Activated T-cell treated with anti-CD3 and anti-CD28 coated beads, Interleukin-2, amount 50 U/mL, for 72 hours (primary cell): ENCODE data around the gene MPRIP. TPM values are rescaled to one million over a fixed set of nuclear protein-coding genes. Genes with fewer than 3 reads are reported as not detected.
A peak's percentile ranks its signal among the peaks of the same experiment; 100 is the strongest.

Source experiments
- ATAC-seq, 2 donors: fragments of 150-1000 bp; cut with Tn5 transposase; replicated peaks in 1 of 2; 2 replicates each; pipeline ENCODE4 v1.10.0; 2021; ENCODE audit warnings: moderate library complexity in 2 of 2, mild to moderate bottlenecking in 1 of 2
- DNase-seq, 2 donors: peaks; one replicate each; pipeline ENCODE4 v3.0.0; 2021 to 2022; ENCODE audit warnings: mixed read lengths in 1 of 2
- H3K27ac Mint-ChIP-seq: one replicate; pipeline ENCODE4 v1.8.0; 2022; ENCODE audit warnings: mild to moderate bottlenecking, moderate library complexity, mixed read lengths
- H3K27me3 Mint-ChIP-seq: one replicate; pipeline ENCODE4 v1.8.0; 2022; ENCODE audit warnings: low read depth, mixed read lengths
- H3K36me3 Mint-ChIP-seq, 2 donors: one replicate each; pipeline ENCODE4 v1.8.0; 2022; ENCODE audit warnings: mixed read lengths in 2 of 2, mild to moderate bottlenecking in 1 of 2; ENCODE audit not compliant: insufficient read depth in 2 of 2
- H3K4me1 Mint-ChIP-seq: one replicate; pipeline ENCODE4 v1.8.0; 2022; ENCODE audit warnings: low read depth, mixed read lengths
- H3K4me3 Mint-ChIP-seq, 2 donors: one replicate each; pipeline ENCODE4 v1.8.0; 2022; ENCODE audit warnings: mild to moderate bottlenecking in 2 of 2, mixed read lengths in 2 of 2, moderate library complexity in 2 of 2
- H3K9me3 Mint-ChIP-seq, 2 donors: one replicate each; pipeline ENCODE4 v1.8.0; 2022; ENCODE audit warnings: mixed read lengths in 2 of 2
- total RNA-seq, 2 donors: library from RNA; stranded (reverse); gene quantifications; one replicate each; pipeline ENCODE4 v1.2.3, GENCODE V29; 2022

Gene MPRIP
- total RNA-seq, 2 donors from 2014 or later = 110 to 128 TPM

- peaks cover 32% of the 10 kb centered on the region for H3K4me1 Mint-ChIP-seq
- no peak for DNase-seq
- peaks cover 2 to 7% of the 10 kb centered on the region in 2 donors for H3K36me3 Mint-ChIP-seq
- ATAC-seq = no peak
- H3K9me3 Mint-ChIP-seq = no peaks in the 10 kb centered on the region
- H3K27me3 Mint-ChIP-seq = no peaks in the 10 kb centered on the region
- H3K4me3 Mint-ChIP-seq = no peak overlapping the region
- H3K27ac Mint-ChIP-seq = no peak overlapping the region
These were observed 34.8 kb downstream of the MPRIP start for GRCh38 chr17:17077101-17077500.

- H3K27ac Mint-ChIP-seq = no peak overlapping the region
- peaks cover 22% of the 10 kb centered on the region for H3K4me1 Mint-ChIP-seq
- ATAC-seq = no peak
- peaks cover 2 to 6% of the 10 kb centered on the region in 2 donors for H3K36me3 Mint-ChIP-seq
- DNase-seq = no peak
- H3K4me3 Mint-ChIP-seq = no peak overlapping the region
- no peaks in the 10 kb centered on the region for H3K9me3 Mint-ChIP-seq
- H3K27me3 Mint-ChIP-seq = no peaks in the 10 kb centered on the region
These were observed 35.8 kb downstream of the MPRIP start for GRCh38 chr17:17077861-17078732.

GRCh38 chr17:17078832-17079231 lies 36.6 kb downstream of the MPRIP start:
- no peak overlapping the region for H3K4me3 Mint-ChIP-seq
- DNase-seq (no peak), ATAC-seq (no peak)
- peaks cover 18% of the 10 kb centered on the region for H3K4me1 Mint-ChIP-seq
- no peak overlapping the region for H3K27ac Mint-ChIP-seq
- no peaks in the 10 kb centered on the region for H3K9me3 Mint-ChIP-seq
- H3K27me3 Mint-ChIP-seq = no peaks in the 10 kb centered on the region
- peaks cover 2 to 4% of the 10 kb centered on the region in 2 donors for H3K36me3 Mint-ChIP-seq

- Mint-ChIP-seq H3K27me3 (no peaks in the 10 kb centered on the region), H3K36me3 (peaks cover 2 to 4% of the 10 kb centered on the region in 2 donors), H3K4me1 (peaks cover 14% of the 10 kb centered on the region), H3K27ac (no peak overlapping the region), H3K4me3 (no peak overlapping the region), H3K9me3 (no peaks in the 10 kb centered on the region)
- ATAC-seq (no peak), DNase-seq (no peak)
These were observed 37.1 kb downstream of the MPRIP start for GRCh38 chr17:17079336-17079735.

GRCh38 chr17:17079761-17080160 lies 37.5 kb downstream of the MPRIP start:
- Mint-ChIP-seq H3K9me3 (no peaks in the 10 kb centered on the region), H3K4me3 (no peak overlapping the region), H3K36me3 (peaks cover 2 to 4% of the 10 kb centered on the region in 2 donors), H3K27me3 (no peaks in the 10 kb centered on the region), H3K27ac (no peak overlapping the region), H3K4me1 (peaks cover 14% of the 10 kb centered on the region)
- no peak for ATAC-seq
- no peak for DNase-seq

GRCh38 chr17:17080181-17080631 lies 37.9 kb downstream of the MPRIP start:
- Mint-ChIP-seq H3K27ac (no peak overlapping the region), H3K36me3 (peaks cover 2 to 4% of the 10 kb centered on the region in 2 donors), H3K4me1 (peaks cover 13% of the 10 kb centered on the region), H3K4me3 (no peak overlapping the region), H3K27me3 (no peaks in the 10 kb centered on the region), H3K9me3 (no peaks in the 10 kb centered on the region)
- DNase-seq = no peak
- ATAC-seq = no peak

GRCh38 chr17:17080781-17081180 lies 38.5 kb downstream of the MPRIP start:
- no peaks in the 10 kb centered on the region for H3K27me3 Mint-ChIP-seq
- ATAC-seq (no peak), DNase-seq (no peak)
- H3K4me1 Mint-ChIP-seq = peaks cover 7% of the 10 kb centered on the region
- H3K9me3 Mint-ChIP-seq = no peaks in the 10 kb centered on the region
- peaks cover 2 to 4% of the 10 kb centered on the region in 2 donors for H3K36me3 Mint-ChIP-seq
- H3K27ac Mint-ChIP-seq = no peak overlapping the region
- H3K4me3 Mint-ChIP-seq = no peak overlapping the region

GRCh38 chr17:17081304-17081940 lies 39.2 kb downstream of the MPRIP start:
- Mint-ChIP-seq H3K27ac (no peak overlapping the region), H3K4me1 (peaks cover 4% of the 10 kb centered on the region), H3K4me3 (no peak overlapping the region), H3K36me3 (peaks cover 2% of the 10 kb centered on the region in 2 donors), H3K27me3 (no peaks in the 10 kb centered on the region), H3K9me3 (no peaks in the 10 kb centered on the region)
- DNase-seq (no peak), ATAC-seq (no peak)

GRCh38 chr17:17082878-17083277 lies 40.6 kb downstream of the MPRIP start:
- H3K4me1 Mint-ChIP-seq = peaks cover 11% of the 10 kb centered on the region
- no peaks in the 10 kb centered on the region for H3K27me3 Mint-ChIP-seq
- ATAC-seq (no peak), DNase-seq (no peak)
- H3K9me3 Mint-ChIP-seq = no peaks in the 10 kb centered on the region
- H3K27ac Mint-ChIP-seq = no peak overlapping the region
- no peak overlapping the region for H3K4me3 Mint-ChIP-seq
- H3K36me3 Mint-ChIP-seq = peaks cover 0 to 2% of the 10 kb centered on the region in 2 donors

- ATAC-seq (no peak), DNase-seq (no peak)
- no peak overlapping the region for H3K27ac Mint-ChIP-seq
- H3K36me3 Mint-ChIP-seq = peaks cover 0 to 2% of the 10 kb centered on the region in 2 donors
- H3K9me3 Mint-ChIP-seq = no peaks in the 10 kb centered on the region
- H3K4me1 Mint-ChIP-seq = peaks cover 26% of the 10 kb centered on the region
- no peaks in the 10 kb centered on the region for H3K27me3 Mint-ChIP-seq
- no peak overlapping the region for H3K4me3 Mint-ChIP-seq
These were observed 42.1 kb downstream of the MPRIP start for GRCh38 chr17:17084317-17084835.

GRCh38 chr17:17084941-17085340 lies 42.7 kb downstream of the MPRIP start:
- no peak overlapping the region for H3K4me3 Mint-ChIP-seq
- peaks cover 0 to 2% of the 10 kb centered on the region in 2 donors for H3K36me3 Mint-ChIP-seq
- peaks cover 30% of the 10 kb centered on the region for H3K4me1 Mint-ChIP-seq
- H3K27ac Mint-ChIP-seq = no peak overlapping the region
- ATAC-seq = no peak
- H3K9me3 Mint-ChIP-seq = no peaks in the 10 kb centered on the region
- DNase-seq = no peak
- no peaks in the 10 kb centered on the region for H3K27me3 Mint-ChIP-seq

- Mint-ChIP-seq H3K27ac (no peak overlapping the region), H3K27me3 (no peaks in the 10 kb centered on the region), H3K36me3 (no peaks in the 10 kb centered on the region), H3K4me3 (no peak overlapping the region), H3K9me3 (no peaks in the 10 kb centered on the region), H3K4me1 (peaks cover 30% of the 10 kb centered on the region)
- DNase-seq (no peak), ATAC-seq (no peak)
These were observed 44.3 kb downstream of the MPRIP start for GRCh38 chr17:17086585-17086984.

- no peaks in the 10 kb centered on the region for H3K36me3 Mint-ChIP-seq
- peak overlapping the region; percentile 35 for H3K27ac Mint-ChIP-seq
- no peaks in the 10 kb centered on the region for H3K27me3 Mint-ChIP-seq
- H3K4me3 Mint-ChIP-seq = no peak overlapping the region
- no peaks in the 10 kb centered on the region for H3K9me3 Mint-ChIP-seq
- peaks cover 30% of the 10 kb centered on the region for H3K4me1 Mint-ChIP-seq
- ATAC-seq = no peak
- no peak for DNase-seq
These were observed 45.3 kb downstream of the MPRIP start for GRCh38 chr17:17087424-17088015.
